Cardiac muscle cell (in vitro differentiated cells and primary cell): Measurements from ENCODE around the gene TRMU. TPM values are rescaled to one million over a fixed set of nuclear protein-coding genes. Genes with fewer than 3 reads are reported as not detected.

Experiments
- DNase-seq, 2 donors: peaks; one replicate each; pipeline versions ENCODE4 v3.0.0 to v3.0.0-alpha.2; 2010 to 2017; ENCODE audit warnings: low read depth in 1 of 2, low spot score in 1 of 2
- H3K27ac ChIP-seq: fragments of 200-600 bp; sonication (generic); 2 replicates; pipeline ENCODE4 v1.5.1; 2016
- H3K27me3 ChIP-seq: fragments of 200-600 bp; sonication (generic); 2 replicates; pipeline ENCODE4 v1.6.0; 2016; ENCODE audit warnings: control low read depth
- H3K36me3 ChIP-seq: fragments of 200-600 bp; sonication (generic); 2 replicates; pipeline ENCODE4 v1.5.1; 2016; ENCODE audit warnings: control low read depth
- H3K4me1 ChIP-seq: fragments of 200-600 bp; sonication (generic); 2 replicates; pipeline ENCODE4 v1.8.1; 2017; ENCODE audit warnings: low read depth, mild to moderate bottlenecking, mixed run types
- H3K4me3 ChIP-seq: fragments of 200-600 bp; sonication (generic); 2 replicates; pipeline ENCODE4 v1.5.1; 2016; ENCODE audit warnings: mild to moderate bottlenecking
- H3K9me3 ChIP-seq: fragments of 200-600 bp; sonication (generic); 2 replicates; pipeline ENCODE4 v1.5.1; 2017; ENCODE audit warnings: low read depth, mild to moderate bottlenecking, control low read depth
- CTCF ChIP-seq: IDR thresholded peaks from 2 replicates; pipeline ENCODE4 v1.5.1; 2012; ENCODE audit warnings: low read depth, mild to moderate bottlenecking, low read length
- polyA plus RNA-seq: library from polyadenylated mRNA; unstranded; fragments of >200 nt; fragmentation: Nextera tagmentation; extraction: Ambion mirVana; gene quantifications from 2 replicates; pipeline ENCODE4 v1.2.1, GENCODE V29; 2016
- total RNA-seq: library from RNA; depleted of rRNA; stranded (reverse); fragments of >200 nt; gene quantifications from 2 replicates; pipeline ENCODE4 v1.2.3, GENCODE V29; 2016

The TRMU gene
- total and polyA plus RNA-seq, 2 experiments from 2014 or later, result 127 to 130 TPM

GRCh38 chr22:46405901-46406300, 70.4 kb downstream of the TRMU start:
- Histone ChIP-seq H3K4me3 (no peak overlapping the region), H3K9me3 (no peaks in the 10 kb centered on the region), H3K27me3 (no peaks in the 10 kb centered on the region), H3K27ac (no peak overlapping the region), H3K36me3 (no peaks in the 10 kb centered on the region), H3K4me1 (no peaks in the 10 kb centered on the region)
- DNase-seq, result no peak
- TF ChIP-seq CTCF, result no peak

GRCh38 chr22:46406349-46406748, 70.8 kb downstream of the TRMU start:
- Histone ChIP-seq H3K4me3 (no peak overlapping the region), H3K27ac (no peak overlapping the region), H3K4me1 (no peaks in the 10 kb centered on the region), H3K36me3 (no peaks in the 10 kb centered on the region), H3K9me3 (no peaks in the 10 kb centered on the region), H3K27me3 (no peaks in the 10 kb centered on the region)
- DNase-seq, result no peak
- no peak for TF ChIP-seq CTCF

- no peaks in the 10 kb centered on the region for H3K27me3 ChIP-seq
- no peaks in the 10 kb centered on the region for H3K9me3 ChIP-seq
- no peak for DNase-seq
- no peaks in the 10 kb centered on the region for H3K4me1 ChIP-seq
- no peak overlapping the region for H3K27ac ChIP-seq
- TF ChIP-seq CTCF, result no peak
- no peak overlapping the region for H3K4me3 ChIP-seq
- H3K36me3 ChIP-seq, result no peaks in the 10 kb centered on the region
Measured at GRCh38 chr22:46406791-46407190, 71.3 kb downstream of the TRMU start.

Other genes with a start within 250 kb of the TRMU start
- gene PPARA, start 185.2 kb upstream of the TRMU start, total RNA-seq, result 22.6 and 25.1 TPM in 2 replicates
- gene PPARA, start 185.2 kb upstream of the TRMU start, polyA plus RNA-seq, result 11.8 and 12.2 TPM in 2 replicates
- 35.1 and 44.9 TPM in 2 replicates for gene CDPF1, start 85.4 kb upstream of the TRMU start, total RNA-seq
- 26.4 and 30.6 TPM in 2 replicates for gene CDPF1, start 85.4 kb upstream of the TRMU start, polyA plus RNA-seq
- gene PKDREJ, start 72.4 kb upstream of the TRMU start, total RNA-seq, result 0.03 and 0.07 TPM in 2 replicates
- gene PKDREJ, start 72.4 kb upstream of the TRMU start, polyA plus RNA-seq, result 0.04 TPM in 1 of 2 replicates, not detected in the other
- gene TTC38, start 67.7 kb upstream of the TRMU start, total RNA-seq, result 54.8 and 76.2 TPM in 2 replicates
- 35.1 and 35.5 TPM in 2 replicates for gene TTC38, start 67.7 kb upstream of the TRMU start, polyA plus RNA-seq
- 4.4 and 28.7 TPM in 2 replicates for gene GTSE1, start 38.8 kb upstream of the TRMU start, total RNA-seq
- 5.4 and 32.6 TPM in 2 replicates for gene GTSE1, start 38.8 kb upstream of the TRMU start, polyA plus RNA-seq
- 26.0 and 37.4 TPM in 2 replicates for gene CELSR1, start 201.9 kb downstream of the TRMU start, total RNA-seq
- 9.0 and 9.2 TPM in 2 replicates for gene CELSR1, start 201.9 kb downstream of the TRMU start, polyA plus RNA-seq